ENCODE measurements around the gene B4GALNT4. TPM values are rescaled to one million over a fixed set of nuclear protein-coding genes. Genes with fewer than 3 reads are reported as not detected.
"Not testable (repeated sequence)": the region's sequence is repeated elsewhere in the genome, so short reads cannot be mapped to it uniquely, and the experiment has no call there.

The B4GALNT4 gene
- total and polyA plus RNA-seq, 2 of the 8 experiments (the other 6 are each of a cell fraction or from before 2014, with no cell fraction given), result 40.9 to 76.3 TPM

DNA sequence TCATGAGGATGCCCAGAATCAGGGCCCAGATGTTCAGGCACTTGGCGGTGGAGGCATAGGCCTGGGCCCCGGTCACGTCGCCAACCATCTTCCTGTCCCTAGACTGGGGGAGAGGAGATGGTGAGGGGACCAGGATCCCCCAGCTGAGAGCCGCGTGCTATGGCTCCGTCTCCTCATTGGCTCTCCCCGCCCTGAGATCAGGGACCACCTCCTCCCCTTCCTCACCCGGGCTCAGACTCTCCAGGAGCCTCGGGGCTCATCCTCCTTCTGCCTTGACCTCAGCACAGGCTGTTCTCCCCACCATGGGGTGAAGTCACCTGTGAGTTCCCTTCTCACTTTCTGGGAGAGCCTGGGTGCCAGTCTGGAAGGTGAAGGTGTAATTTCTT is 49.4 kb upstream of the B4GALNT4 start:
- FAIRE-seq; H3K4ac ChIP-seq (replicated peaks; ENCODE audit: insufficient read length, low read depth, low read length); H2BK15ac ChIP-seq (ENCODE audit: low read length); H2BK20ac ChIP-seq (ENCODE audit: low read length); H2AK5ac ChIP-seq (ENCODE audit: low read depth, low read length); H3K27ac ChIP-seq (ENCODE audit: low read depth, low read length); H3K18ac ChIP-seq (ENCODE audit: extremely low read depth, low read length); H2BK120ac ChIP-seq (replicated peaks; ENCODE audit: low read depth, low read length); H4K20me1 ChIP-seq (replicated peaks in 1 of 2; ENCODE audit: control insufficient read depth in 1 of 2, insufficient read depth in 2 of 2, low read length in 2 of 2); H3K9me3 ChIP-seq (ENCODE audit: insufficient read depth in 2 of 2, low read depth in 1 of 2, low read length in 1 of 2); H3K9ac ChIP-seq (replicated peaks in 1 of 4; ENCODE audit: extremely low read depth in 1 of 4, low read depth in 3 of 4, low read length in 3 of 4); H3K23ac ChIP-seq (ENCODE audit: insufficient read length); H4K91ac ChIP-seq (replicated peaks; ENCODE audit: insufficient read length, low read length); H3K36me3 ChIP-seq (ENCODE audit: control insufficient read depth in 2 of 4, insufficient read depth in 4 of 4, low read length in 3 of 4); H3K27me3 ChIP-seq (replicated peaks in 1 of 4; ENCODE audit: control insufficient read depth in 3 of 4, extremely low read depth in 1 of 4, insufficient read depth in 3 of 4, low read length in 3 of 4); H4K5ac ChIP-seq (ENCODE audit: insufficient read length, low read depth, low read length); H3K14ac ChIP-seq (ENCODE audit: insufficient read length); H3K79me1 ChIP-seq (ENCODE audit: low read depth, low read length); H4K8ac ChIP-seq (ENCODE audit: extremely low read depth, insufficient read depth, low read length); H3K56ac ChIP-seq (replicated peaks; ENCODE audit: insufficient read length, low read depth, low read length); H2AFZ ChIP-seq (ENCODE audit: low read length): not testable (repeated sequence)
- 53% methylated on average over 5 of the region's 10 CpGs; no CpG with 5 or more reads in 1 of the 2 experiments for WGBS, 2 experiments (ENCODE audit: extremely low coverage in 1 of 2, insufficient coverage in 1 of 2, insufficient read length in 1 of 2, insufficient replicate concordance in 2 of 2, low coverage in 1 of 2, low lambda C conversion rate in 2 of 2, missing lambda C conversion rate in 1 of 2)
- DNase-seq (ENCODE audit: low read depth in 1 of 2, low spot score in 2 of 2), result peak in 1 of 2 experiments; percentile 47
- Histone ChIP-seq H3K4me1 (replicated peaks in 1 of 4; ENCODE audit: control insufficient read depth in 3 of 4, insufficient read depth in 4 of 4, low read length in 3 of 4) (peaks cover 3 to 36% (median 22%) of the 10 kb centered on the region in 4 experiments), H2BK5ac (ENCODE audit: low read depth, low read length) (peak overlapping the region; percentile 10; the same call in 1 of the 2 replicates), H3K23me2 (ENCODE audit: low read depth, low read length) (peaks cover 11% of the 10 kb centered on the region; the same call in 1 of the 2 replicates), H2BK12ac (ENCODE audit: low read depth, low read length) (peak overlapping the region; percentile 11; the same call in 1 of the 2 replicates), H3K4me3 (ENCODE audit: extremely low read depth in 1 of 4, insufficient read depth in 2 of 4, low read depth in 3 of 4, low read length in 4 of 4) (peak overlapping the region in 3 of 4 experiments; percentile 60 to 74 (median 64); a peak in 6 of 8 replicates), H3K79me2 (ENCODE audit: control insufficient read depth in 1 of 2, insufficient read depth in 2 of 2, low read length in 2 of 2) (peaks cover 0 to 11% of the 10 kb centered on the region in 2 experiments; a peak in 2 of 4 replicates), H3K4me2 (ENCODE audit: insufficient read depth in 1 of 2, low read depth in 2 of 2, low read length in 2 of 2) (peak overlapping the region; percentile 41 to 96)
- CTCF ChIA-PET (ENCODE audit: partially characterized antibody), result interaction anchor here (1.0 kb wide), 1 partner anchor 36 kb away, joined by 3 read pairs; no protein-coding TSS in a partner anchor
- POLR2A ChIA-PET (ENCODE audit: partially characterized antibody), result interaction anchor here (1.0 to 1.5 kb wide), 2 partner anchors 14 to 35 kb away, joined by 5 to 9 read pairs; no protein-coding TSS in a partner anchor

All from H1 (cell line).